Measurements from ENCODE around the gene TMEM106A.
"Not testable (repeated sequence)": the region's sequence is repeated elsewhere in the genome, so short reads cannot be mapped to it uniquely, and the experiment has no call there.

TMEM106A gene, protein sequence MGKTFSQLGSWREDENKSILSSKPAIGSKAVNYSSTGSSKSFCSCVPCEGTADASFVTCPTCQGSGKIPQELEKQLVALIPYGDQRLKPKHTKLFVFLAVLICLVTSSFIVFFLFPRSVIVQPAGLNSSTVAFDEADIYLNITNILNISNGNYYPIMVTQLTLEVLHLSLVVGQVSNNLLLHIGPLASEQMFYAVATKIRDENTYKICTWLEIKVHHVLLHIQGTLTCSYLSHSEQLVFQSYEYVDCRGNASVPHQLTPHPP
- 8.0 to 8.4 reads per million in 2 experiments for total RNA-seq

DNA sequence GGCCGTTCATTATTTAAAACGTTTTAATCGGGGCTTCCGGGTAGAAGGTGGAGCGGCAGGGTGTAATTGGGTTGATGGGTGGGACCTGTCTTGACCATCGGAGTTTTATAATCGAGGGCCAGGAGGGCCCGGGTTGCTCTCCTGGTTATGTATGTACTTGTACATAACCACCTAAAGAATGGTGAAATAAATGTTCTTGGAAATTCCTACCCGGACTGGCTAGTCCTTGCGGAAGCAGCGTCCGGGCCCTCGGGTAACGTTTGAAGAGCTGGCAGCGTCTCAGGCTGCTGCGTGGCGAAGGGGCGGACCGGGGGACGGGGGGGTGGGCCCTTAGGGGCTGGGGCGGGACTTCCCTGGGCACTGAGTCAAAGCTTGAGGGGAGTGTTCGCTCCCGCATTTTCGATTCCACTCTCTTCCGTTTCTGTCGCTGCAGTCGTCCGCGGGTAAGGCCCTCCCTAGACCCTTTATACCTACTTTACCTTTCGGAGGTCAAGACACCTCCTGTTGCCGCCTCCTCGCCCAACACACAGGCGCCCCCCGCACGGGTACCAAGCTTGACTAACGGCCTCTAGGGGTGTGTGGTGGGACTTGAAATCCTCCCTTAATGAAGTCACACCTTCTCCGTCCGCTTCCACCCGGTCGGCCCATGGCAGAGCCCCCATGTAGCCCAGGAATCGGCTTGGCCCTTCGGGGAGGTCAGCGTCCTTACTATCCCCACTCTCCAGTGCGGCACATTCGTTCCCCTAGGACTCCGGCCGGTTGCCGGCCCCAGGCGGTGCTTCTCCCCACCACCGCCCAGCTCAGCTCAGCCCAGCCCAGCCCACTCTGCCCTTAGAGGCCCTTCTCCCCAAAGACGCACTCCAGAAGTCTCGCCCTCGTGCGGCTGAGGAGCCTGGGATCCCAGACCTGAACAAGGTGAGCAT lies at the start of gene TMEM106A:
Gene TMEM106A (plus strand): TSS at position 396 of the 923 bp plus-strand sequence. CDS start 1,167 bp downstream, outside the sequence.
- DNase-seq (ENCODE audit: low read depth) = peak; percentile 57

DNA sequence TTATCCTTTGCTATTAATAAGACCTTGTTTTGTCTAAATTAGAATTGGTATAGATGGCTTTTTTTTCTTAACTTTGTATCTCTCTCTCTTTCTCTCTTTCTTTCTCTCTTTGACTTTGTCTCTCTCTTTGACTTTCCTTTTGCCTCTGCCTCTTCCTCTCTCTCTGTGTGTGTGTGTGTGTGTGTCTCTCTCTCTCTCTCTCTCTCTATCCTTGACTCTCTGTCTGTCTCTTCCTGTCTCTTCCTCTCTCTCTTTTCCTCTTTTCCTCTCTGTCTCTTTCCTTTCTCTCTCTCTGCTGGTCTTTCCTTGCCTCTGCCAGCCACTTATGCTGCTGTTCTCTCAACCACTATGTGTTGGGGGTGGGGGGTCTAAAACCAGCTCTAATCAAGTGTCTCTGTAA lies 45.7 kb upstream of the TMEM106A start:
- DNase-seq (ENCODE audit: low read depth) = not testable (repeated sequence)

DNA sequence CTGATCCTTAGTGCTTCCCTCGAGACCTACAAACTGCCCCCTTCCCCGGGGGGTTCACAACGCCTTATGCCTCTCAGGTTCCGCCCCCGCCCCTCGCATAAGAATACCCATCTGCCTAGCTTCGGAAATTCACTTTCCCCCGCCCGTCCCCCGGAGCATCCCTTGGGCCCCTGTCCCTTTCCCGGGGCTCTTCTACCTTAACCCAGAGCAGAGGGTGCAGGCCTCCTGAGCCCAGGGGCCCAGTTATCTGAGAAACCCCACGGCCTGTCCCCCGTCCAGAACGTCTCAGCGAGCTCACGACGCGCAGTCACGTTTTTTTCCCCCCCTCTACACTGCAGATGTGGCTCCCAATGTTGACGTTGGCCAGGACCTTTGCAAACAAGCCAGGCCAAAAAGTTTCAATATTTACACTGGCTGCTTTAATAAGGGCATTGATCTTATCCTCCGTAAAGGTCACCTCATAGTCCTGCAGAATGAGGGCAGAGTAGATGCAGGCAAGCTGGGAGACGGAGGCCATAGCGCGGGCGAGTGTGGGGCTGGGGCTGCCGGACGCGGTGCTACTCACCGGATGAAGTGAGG lies 42.0 kb upstream of the TMEM106A start:
- no peak for DNase-seq (ENCODE audit: low read depth)

DNA sequence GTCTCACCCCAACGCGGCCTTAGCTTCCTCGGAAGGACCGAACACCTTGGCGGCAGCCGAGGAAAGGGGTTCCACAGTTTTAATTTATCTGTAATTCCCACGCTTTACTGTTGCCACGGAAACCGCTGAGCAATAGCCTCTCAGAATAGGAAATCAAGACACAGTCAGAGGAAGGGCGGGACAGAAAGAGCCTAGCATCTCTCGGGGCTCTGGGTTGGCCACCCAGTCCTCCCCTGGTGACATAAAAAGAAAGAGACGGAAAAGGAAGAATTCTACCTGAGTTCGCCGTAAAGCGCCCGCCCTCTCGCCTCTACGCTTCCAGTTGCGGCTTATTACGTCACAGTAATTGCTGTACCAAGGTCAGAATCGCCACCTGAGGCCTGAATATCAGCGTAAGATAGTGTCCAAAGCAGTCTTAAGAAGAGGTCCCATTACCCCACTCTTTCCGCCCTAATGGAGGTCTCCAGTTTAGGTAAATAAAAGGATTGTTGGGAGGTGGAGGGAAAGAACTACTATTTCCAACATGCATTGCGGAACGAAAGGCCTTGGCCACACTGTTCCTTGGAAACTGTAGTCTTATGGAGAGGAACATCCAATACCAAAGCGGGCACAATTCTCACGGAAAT lies 41.4 kb upstream of the TMEM106A start:
- peak; percentile 83 for DNase-seq (ENCODE audit: low read depth)

DNA sequence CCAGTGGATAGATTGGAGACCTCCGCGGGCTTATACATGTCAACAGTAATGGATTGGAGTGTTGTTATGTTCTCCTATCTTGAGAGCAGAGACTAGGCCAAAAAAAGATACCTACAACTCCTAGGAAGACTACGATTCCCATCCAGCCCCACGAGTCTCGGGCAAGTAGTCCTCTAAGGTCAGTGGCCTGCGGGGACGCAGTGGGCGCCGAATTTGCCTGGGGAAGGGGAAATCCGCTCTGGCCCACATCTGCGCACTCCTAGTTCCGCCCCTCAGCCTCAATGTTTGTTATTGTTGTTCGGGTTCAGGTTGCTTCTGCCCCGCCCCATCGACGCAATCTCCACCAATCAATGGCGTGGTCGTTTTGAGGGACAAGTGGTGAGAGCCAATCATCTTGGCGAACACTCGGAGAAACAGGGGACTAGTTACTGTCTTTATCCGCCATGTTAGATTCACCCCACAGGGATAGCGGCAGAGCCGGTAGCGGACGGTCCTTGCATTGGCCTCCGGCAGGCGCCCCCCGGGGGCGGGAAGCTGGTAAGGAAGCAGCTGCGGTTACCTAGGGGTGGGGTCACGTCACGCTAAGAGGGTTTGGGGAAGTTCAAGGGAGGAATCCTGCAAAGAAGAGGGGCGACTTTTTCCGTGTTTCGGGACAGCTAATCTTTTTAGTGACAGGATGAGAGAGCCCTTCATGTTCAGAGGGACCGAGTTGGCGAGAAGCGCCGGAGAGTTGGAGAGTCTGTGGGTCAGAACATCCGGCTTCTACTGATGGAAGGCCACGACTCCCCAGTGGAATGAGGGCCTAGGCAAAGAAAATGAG lies 40.7 kb upstream of the TMEM106A start, which contains the start of gene NBR1:
Gene NBR1 (plus strand): TSS at position 449 of the 820 bp plus-strand sequence. CDS start 4,586 bp downstream, outside the sequence.
- peak; percentile 94 for DNase-seq (ENCODE audit: low read depth)

DNA sequence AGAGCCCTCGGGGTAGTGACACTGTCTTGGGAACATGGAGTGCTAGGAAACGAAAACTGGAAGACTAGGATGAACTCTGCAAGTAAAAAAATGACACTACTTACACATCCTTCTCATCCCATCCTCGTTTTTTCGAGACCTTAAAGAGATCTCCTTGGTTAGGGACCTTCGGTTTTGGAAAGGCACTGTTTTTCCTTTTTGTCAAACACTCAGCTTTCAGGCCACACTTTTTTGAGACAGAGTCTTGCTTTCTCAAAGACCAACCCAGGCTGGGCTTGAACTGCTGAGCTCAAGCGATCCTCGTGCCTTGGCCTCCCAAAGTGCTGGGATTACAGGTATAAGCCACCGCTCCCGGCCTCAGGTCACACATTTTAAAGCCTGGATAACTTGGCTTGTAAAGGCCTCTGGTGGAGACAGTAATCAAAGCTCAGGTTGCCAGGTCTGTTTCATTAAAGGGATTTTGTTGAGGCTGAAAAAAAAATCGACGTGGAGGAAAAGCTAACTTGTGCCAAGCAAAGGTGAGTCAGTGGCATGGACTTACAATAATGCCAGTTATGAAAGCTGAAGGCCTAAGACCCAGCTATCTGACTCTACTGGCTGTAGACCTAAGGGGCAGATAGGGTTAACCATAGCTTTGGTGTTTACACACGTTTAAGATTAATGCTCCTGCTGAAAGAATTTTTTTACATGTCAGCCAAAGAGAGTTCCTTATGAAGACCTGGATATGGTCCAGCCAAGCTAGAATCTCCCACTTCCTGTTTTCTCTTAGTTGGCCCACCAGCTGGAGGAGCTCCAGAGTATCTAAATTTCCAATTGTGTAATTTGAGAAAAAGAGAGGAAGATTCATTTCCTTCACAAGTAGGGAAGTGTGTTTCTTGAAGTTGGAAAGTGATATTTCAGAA lies 39.8 kb upstream of the TMEM106A start:
- no peak for DNase-seq (ENCODE audit: low read depth)

DNA sequence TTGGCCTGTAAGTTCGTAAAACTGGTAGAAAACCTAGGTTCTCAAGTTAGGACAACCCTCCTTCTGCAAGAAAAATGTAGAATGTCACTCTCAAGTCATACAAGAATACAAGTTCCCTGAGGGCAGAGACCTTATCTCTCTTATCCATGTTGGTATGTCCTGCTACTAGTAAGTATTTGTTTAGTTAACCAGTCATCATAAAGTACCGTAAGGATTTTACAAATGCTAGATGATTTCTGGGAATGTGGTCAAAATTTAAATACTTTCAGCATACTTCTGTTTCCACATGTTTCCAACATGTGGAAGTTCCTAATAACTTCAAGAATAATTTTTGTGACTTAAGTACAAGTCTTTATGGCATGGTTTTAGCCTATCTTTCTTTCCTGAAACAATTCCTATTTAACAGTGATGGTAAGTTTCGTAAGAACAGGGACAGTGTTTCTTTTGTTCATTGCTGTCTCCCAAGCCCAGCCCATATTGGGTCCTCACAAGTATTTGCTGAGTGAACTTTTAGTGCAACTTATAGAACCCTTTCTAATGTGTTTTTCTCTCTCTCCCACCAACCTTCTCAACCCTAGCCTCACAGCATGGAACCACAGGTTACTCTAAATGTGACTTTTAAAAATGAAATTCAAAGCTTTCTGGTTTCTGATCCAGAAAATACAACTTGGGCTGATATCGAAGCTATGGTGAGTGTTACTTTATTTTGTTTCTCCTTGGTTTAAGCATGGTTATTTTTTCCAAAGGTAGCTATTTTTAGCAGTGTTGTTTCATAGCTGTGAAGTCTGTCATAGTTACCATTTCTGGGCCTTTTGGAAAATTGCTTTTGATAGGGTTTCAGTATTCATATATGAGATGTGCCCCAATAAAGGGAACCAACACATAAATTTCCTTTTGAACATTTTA lies 36.2 kb upstream of the TMEM106A start:
- DNase-seq (ENCODE audit: low read depth) = no peak

DNA sequence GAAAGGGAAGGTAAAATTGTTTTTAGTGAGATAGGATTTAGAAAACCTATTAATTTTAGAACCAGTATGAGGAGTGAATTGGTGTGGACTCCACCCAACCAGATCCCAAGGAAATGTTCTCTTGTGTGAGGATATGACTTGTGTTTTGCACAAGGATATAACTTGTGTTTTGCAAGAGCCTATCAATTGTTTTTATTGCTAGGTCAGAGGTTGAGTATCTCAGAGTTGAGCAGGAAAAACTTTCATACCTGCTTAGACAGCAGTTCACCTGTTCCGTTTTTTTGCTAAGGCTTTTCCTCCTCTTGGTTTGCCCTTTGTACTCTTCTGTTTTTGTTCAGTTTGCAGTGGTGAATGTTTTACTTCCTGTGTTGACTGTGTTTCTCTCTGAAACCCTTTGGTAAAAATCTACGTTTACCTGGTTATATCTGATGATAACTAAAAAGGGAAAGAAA lies 35.5 kb upstream of the TMEM106A start:
- DNase-seq (ENCODE audit: low read depth) = no peak

DNA sequence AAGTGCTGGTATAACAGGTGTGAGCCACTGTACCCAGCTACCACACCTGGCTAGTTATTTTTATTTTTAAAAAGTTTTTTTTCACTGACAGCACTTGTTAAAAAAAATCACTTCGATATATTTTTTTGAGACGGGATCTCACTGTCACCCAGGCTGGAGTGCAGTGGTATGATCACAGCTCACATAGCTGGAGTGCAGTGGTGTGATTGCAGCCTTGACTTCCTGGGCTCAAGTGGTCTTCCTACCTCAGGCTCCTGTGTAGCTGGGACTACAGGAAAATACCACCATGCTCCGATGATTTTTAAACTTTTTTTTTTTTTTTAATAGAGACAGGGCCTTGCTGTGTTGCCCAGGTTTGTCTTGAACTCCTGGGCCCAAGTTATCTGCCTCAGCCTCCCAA lies 27.8 kb upstream of the TMEM106A start:
- no peak for DNase-seq (ENCODE audit: low read depth)

DNA sequence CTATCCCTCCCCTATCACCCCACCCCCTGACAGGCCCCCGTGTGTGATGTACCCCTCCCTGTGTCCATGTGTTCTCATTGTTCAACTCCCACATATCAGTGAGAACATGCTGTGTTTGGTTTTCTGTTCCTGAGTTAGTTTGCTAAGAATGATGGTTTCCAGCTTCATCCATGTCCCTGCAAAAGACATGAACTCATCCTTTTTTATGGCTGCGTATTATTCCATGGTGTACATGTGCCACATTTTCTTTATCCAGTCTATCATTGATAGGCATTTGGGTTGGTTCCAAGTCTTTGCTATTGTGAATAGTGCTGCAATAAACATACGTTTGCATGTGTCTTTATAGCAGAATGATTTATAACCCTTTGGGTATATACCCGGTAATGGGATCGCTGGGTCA lies 25.0 kb upstream of the TMEM106A start:
- DNase-seq (ENCODE audit: low read depth) = not testable (repeated sequence)

DNA sequence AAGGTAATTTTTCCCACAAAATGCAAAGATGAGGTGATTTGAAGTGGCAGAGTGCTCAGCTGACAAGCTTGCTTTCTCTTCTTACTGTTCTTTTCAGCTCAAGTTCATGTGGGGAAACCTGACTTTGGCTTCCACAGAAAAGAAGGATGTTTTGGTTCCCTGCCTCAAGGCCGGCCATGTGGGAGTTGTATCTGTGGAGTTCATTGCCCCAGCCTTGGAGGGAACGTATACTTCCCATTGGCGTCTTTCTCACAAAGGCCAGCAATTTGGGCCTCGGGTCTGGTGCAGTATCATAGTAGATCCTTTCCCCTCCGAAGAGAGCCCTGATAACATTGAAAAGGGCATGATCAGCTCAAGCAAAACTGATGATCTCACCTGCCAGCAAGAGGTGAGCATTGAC lies 18.4 kb upstream of the TMEM106A start:
- DNase-seq (ENCODE audit: low read depth) = no peak

DNA sequence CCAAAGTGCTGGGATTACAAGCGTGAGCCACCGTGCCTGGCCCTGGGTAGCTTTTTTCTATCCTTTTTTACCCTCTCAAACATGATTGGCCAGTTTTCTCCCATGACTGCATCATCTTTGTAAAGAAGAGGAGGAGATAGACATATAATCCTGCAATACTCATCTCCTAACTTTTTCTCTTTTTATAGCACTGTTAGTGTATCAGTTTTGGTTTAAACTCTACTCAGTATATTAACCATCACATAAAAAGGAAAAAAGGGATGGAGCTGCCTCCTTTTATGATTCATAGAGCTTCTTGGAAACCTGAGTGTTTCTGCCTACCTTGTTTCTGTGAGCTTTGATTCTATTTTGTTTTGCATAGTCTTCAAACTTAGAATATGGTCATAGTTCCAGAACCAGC lies 12.0 kb upstream of the TMEM106A start:
- no peak for DNase-seq (ENCODE audit: low read depth)

DNA sequence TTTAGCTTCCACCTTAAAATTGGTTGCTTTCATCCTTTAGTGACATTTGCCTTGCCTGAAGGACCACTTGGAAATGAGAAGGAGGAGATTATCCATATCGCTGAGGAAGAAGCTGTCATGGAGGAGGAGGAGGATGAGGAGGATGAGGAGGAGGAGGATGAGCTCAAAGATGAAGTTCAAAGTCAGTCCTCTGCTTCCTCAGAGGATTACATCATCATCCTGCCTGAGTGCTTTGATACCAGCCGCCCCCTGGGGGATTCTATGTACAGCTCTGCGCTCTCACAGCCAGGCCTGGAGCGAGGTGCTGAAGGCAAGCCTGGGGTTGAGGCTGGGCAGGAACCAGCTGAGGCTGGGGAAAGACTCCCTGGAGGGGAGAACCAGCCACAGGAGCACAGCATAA lies 11.5 kb upstream of the TMEM106A start:
- DNase-seq (ENCODE audit: low read depth) = no peak

DNA sequence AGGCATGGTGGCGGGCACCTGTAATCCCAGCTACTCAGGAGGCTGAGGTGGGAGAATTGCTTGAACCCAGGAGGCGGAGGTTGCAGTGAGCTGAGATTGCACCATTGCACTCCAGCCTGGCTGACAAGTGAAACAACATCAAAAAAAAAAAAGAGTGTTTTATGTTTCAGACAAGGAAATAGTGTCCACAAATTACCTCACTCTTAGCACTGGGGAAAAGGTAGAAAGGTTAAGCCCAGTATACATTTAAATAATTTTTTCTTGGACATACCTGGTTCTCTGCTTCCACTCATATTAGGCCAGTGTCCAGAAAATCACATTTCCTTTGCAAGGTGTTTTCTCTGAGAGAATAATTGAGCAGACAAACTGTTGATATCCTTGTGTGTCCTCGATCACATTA lies 8.7 kb upstream of the TMEM106A start:
- not testable (repeated sequence) for DNase-seq (ENCODE audit: low read depth)

DNA sequence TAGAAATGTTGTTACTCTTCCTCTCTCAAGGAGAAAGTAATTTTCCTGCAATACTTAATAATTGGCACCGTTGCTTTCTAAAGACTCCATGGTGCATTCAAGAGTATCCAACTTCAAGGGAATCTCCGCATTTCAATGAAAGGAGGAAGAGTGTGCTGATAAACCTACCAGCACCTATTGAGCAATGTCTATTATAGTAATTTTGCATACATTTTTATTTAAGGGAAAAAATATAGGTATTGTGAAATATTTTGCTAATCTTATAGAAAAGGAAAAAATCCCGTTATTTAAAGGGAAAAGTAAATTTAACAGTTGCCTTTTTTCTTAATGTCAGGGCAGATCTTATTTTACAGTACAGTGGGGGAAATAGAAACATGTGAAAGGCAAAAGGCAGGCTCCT lies 1.1 kb upstream of the TMEM106A start:
- no peak for DNase-seq (ENCODE audit: low read depth)

DNA sequence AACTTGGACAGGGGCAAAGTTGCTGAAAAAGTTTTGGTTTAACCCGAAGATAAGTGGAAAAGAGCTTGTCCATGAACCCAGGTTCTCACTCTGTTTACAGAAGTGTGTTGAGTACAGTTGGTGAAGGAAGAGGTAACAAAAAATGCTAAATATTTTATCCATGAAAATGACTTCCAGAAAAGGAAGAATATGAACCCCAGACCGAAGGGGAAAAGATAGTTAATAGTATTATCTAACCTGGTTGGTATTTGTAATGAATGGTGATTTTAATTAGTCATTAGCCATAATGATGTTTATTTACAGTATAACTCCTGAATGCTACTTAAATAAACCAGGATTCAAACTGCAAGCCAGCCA lies 574 bp upstream of the TMEM106A start:
- DNase-seq (ENCODE audit: low read depth) = no peak

DNA sequence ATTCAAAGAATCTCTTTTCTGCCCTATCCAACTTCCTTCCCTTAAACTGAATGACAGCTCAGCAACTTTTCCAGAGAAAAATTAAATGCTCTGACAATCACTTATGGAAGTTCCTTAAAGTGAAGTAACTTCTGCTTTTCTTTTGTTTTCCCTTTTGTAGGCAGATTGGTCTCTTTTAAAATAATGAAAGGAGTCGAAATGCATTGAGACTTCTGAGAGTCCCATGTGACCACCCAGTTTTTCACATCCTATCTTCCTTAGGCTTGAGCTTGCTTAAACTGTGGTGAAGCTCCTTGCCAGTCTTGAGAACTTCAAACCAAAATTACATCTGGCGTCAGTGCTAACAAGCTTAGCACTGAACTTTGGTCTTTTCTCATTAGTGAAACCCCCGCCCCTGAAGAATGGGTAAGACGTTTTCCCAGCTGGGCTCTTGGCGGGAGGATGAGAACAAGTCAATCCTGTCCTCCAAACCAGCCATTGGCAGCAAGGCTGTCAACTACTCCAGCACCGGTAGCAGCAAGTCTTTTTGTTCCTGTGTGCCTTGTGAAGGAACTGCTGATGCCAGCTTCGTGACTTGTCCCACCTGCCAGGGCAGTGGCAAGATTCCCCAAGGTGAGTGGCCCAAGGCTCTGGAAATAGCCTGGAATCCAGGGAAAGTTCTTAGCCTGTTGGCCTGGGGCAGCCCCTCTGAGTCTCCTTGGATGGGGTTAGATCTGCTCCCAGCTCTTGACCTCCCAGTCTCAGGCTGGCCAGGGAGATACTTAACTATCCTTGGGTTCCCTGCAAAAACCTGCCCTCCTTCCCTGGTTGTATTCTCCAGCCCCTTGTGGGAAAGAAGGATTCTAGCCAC lies 1.2 kb downstream of the TMEM106A start:
- no peak for DNase-seq (ENCODE audit: low read depth)

DNA sequence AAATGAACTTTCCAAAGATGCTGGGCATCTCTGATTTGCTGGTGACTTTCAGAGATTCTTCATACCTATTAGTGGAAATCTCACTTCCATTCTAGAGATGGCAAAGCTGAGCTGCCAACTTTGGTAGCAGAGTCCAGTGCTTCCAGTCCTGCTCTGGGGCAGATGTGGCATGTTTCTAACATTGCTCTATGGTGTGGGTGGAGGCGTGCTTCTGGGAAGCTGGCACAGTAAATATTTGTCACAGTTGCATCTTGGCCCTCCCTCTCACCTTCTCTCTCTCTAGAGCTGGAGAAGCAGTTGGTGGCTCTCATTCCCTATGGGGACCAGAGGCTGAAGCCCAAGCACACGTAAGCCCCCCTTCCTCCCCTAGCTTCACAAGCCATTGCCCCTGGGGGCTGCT lies 1.9 kb downstream of the TMEM106A start:
- no peak for DNase-seq (ENCODE audit: low read depth)
